GM19351 (cell line): ENCODE results near the gene HEATR3.
"Not testable (repeated sequence)": the region's sequence is repeated elsewhere in the genome, so short reads cannot be mapped to it uniquely, and the experiment has no call there.

Source experiments
- ATAC-seq: cut with Tn5 transposase; IDR thresholded peaks from one replicate; pipeline ENCODE4 v1.9.1; 2021; ENCODE audit warnings: mild to moderate bottlenecking, moderate library complexity; ENCODE audit not compliant: unreplicated experiment

HEATR3 gene

GRCh38 chr16:50096791-50097190 lies 31.0 kb downstream of the HEATR3 start:
- no peak for ATAC-seq

GRCh38 chr16:50099957-50100648 lies 34.3 kb downstream of the HEATR3 start:
- no peak for ATAC-seq

- ATAC-seq: peak; percentile 85
These were observed 36.4 kb downstream of the HEATR3 start for GRCh38 chr16:50102051-50102746.

GRCh38 chr16:50103764-50104163 lies 38.0 kb downstream of the HEATR3 start:
- ATAC-seq: no peak

GRCh38 chr16:50114357-50115129 lies 48.8 kb downstream of the HEATR3 start:
- no peak for ATAC-seq

GRCh38 chr16:50120711-50121110 lies 54.9 kb downstream of the HEATR3 start:
- ATAC-seq: no peak

- peak; percentile 71 for ATAC-seq
These were observed 55.5 kb downstream of the HEATR3 start for GRCh38 chr16:50121278-50121677.

GRCh38 chr16:50121721-50122445 lies 56.1 kb downstream of the HEATR3 start:
- ATAC-seq: peak; percentile 62

GRCh38 chr16:50123417-50123816 lies 57.6 kb downstream of the HEATR3 start:
- no peak for ATAC-seq

- no peak for ATAC-seq
These were observed 59.0 kb downstream of the HEATR3 start for GRCh38 chr16:50124769-50125168.

- no peak for ATAC-seq
These were observed 60.4 kb downstream of the HEATR3 start for GRCh38 chr16:50126183-50126582.

GRCh38 chr16:50132571-50132970 lies 66.8 kb downstream of the HEATR3 start:
- not testable (repeated sequence) for ATAC-seq

- ATAC-seq: no peak
These were observed 67.4 kb downstream of the HEATR3 start for GRCh38 chr16:50133214-50133613.

- no peak for ATAC-seq
These were observed 70.6 kb downstream of the HEATR3 start for GRCh38 chr16:50136399-50136798.

GRCh38 chr16:50137268-50137667 lies 71.5 kb downstream of the HEATR3 start:
- ATAC-seq: no peak

- no peak for ATAC-seq
These were observed 73.8 kb downstream of the HEATR3 start for GRCh38 chr16:50139580-50139979.

GRCh38 chr16:50144211-50144610 lies 78.4 kb downstream of the HEATR3 start:
- no peak for ATAC-seq

- ATAC-seq: no peak
These were observed 81.0 kb downstream of the HEATR3 start for GRCh38 chr16:50146479-50147435.

GRCh38 chr16:50151322-50151721 lies 85.6 kb downstream of the HEATR3 start:
- ATAC-seq: no peak

GRCh38 chr16:50151756-50152155 lies 86.0 kb downstream of the HEATR3 start:
- no peak for ATAC-seq
